Hepatocyte (in vitro differentiated cells): Measurements from ENCODE around the gene NINJ2.

Source experiments
- EZH2 ChIP-seq: fragments of 200-600 bp; sonication (generic); IDR thresholded peaks from 2 replicates; pipeline ENCODE4 v1.6.1; 2016; ENCODE audit warnings: antibody characterized with exemption, mild to moderate bottlenecking, borderline replicate concordance
- EZH2phosphoT487 ChIP-seq: fragments of 200-600 bp; sonication (generic); IDR thresholded peaks from one replicate; pipeline ENCODE4 v1.6.1; 2018; ENCODE audit warnings: antibody characterized with exemption, mild to moderate bottlenecking, low read depth, moderate library complexity; ENCODE audit not compliant: unreplicated experiment, severe bottlenecking
- TF ChIP-seq, protein P1 (sequence below): fragments of 200-600 bp; sonication (generic); IDR thresholded peaks from 2 replicates; pipeline ENCODE4 v1.5.1; 2016; ENCODE audit warnings: antibody characterized with exemption, mild to moderate bottlenecking; ENCODE audit not compliant: poor library complexity

DNA sequence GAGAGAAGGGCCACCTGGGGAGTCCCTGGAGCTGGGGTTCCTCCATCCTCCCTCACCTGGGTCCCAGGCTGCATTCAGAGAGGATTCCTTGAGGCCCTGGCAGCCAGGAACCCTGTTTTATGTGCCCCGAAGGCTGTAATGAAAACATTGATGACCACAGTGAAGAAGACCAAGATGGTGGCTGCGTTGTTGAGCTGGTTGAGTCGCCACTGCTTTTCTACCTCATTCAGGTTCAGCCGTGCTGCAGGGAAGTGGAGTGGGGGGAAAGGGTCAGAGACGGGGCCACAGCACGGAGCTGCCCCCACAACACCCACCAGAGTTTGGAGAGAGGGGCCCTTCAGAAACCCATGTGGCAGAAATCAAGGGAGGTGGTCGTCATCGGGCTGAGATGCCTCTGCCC lies 98.1 kb downstream of the NINJ2 start:
- no peak for TF ChIP-seq EZH2phosphoT487
- no peak for TF ChIP-seq EZH2
- TF ChIP-seq, protein P1, sequence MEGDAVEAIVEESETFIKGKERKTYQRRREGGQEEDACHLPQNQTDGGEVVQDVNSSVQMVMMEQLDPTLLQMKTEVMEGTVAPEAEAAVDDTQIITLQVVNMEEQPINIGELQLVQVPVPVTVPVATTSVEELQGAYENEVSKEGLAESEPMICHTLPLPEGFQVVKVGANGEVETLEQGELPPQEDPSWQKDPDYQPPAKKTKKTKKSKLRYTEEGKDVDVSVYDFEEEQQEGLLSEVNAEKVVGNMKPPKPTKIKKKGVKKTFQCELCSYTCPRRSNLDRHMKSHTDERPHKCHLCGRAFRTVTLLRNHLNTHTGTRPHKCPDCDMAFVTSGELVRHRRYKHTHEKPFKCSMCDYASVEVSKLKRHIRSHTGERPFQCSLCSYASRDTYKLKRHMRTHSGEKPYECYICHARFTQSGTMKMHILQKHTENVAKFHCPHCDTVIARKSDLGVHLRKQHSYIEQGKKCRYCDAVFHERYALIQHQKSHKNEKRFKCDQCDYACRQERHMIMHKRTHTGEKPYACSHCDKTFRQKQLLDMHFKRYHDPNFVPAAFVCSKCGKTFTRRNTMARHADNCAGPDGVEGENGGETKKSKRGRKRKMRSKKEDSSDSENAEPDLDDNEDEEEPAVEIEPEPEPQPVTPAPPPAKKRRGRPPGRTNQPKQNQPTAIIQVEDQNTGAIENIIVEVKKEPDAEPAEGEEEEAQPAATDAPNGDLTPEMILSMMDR, result no peak
